SH-SY5Y (cell line): ENCODE results near the gene SPATA6L.

Experiments used
- GATA2 ChIP-seq: IDR thresholded peaks from 2 replicates; pipeline ENCODE4 v1.6.1; 2011; ENCODE audit warnings: mild to moderate bottlenecking, low read depth, low read length
- GATA3 ChIP-seq: IDR thresholded peaks from 2 replicates; pipeline ENCODE4 v1.6.1; 2011; ENCODE audit warnings: low read depth, mild to moderate bottlenecking, low read length, moderate library complexity

DNA sequence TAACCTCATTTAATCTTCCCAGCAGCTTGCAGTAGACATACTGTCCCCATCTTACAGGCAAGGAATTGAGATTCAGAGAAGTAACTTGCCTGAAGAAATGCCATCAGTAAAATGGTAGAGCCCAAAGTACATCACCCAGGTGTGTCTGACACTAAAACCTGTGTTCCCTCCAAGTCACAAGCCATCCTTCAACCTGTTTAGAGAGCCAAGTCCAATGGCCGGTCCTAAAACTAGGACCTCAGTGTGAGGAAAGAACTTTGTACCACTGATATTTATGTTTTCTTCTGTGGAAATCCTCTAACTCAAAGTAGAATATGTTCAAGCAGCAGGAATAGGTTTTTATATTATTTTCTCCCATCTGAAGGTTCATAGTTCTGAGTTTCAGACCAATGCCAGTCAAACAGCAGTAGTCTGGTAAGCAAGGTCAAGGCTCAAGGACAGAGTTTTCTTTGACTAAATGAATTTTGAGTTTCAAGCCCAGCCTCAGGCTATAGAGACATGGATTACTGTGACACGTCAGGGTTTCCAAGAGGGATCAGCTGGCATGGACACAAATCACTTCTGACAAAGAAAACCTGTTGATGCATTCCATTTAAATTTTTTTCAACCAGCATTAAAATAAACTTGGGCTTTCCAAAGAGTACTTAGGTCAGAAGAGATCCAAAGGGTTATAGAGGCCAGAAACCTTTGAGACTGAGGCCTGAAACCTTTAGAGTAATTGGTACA, 85.1 kb downstream of the SPATA6L start:
- no peak for TF ChIP-seq GATA2
- no peak for TF ChIP-seq GATA3
